ENCODE results near the gene HOXB7. TPM values are rescaled to one million over a fixed set of nuclear protein-coding genes. Genes with fewer than 3 reads are reported as not detected.
A peak's percentile ranks its signal among the peaks of the same experiment; 100 is the strongest.

The HOXB7 gene
- total and polyA plus RNA-seq, 2 of the 13 experiments (the other 11 are each of a cell fraction or from before 2014, with no cell fraction given): 0.04 TPM; not detected in 1

DNA sequence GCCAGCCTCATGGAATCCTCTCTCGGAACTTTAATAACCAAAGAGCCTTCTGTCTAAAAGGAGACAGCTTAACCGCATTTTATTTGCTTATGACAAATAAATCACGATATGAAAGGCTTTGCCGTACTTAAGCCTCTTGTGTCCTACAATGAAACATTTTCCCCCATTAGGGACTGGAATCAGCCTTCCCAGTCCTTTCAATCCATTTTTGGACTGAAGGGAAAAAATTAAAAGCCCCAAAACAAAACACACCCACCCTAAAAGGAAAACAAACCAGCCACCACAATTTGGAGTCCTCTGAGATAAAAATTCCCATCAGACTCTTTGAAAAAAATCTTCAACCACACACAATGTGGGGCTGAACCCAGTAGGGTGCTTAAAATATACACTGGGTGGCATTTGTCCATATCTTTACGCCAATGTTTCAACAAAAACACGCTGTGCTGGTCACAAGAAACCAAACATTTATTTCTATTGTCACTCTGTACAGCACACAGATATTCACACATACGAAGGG, 35.7 kb downstream of the HOXB7 start:
- CTCF ChIA-PET (ENCODE audit: low intra/inter-chr PET ratio, low total read pairs): no interaction called here
- DNase-seq (ENCODE audit: low spot score) (no peak), ATAC-seq (no peak), FAIRE-seq (no peak)
- H3K27ac ChIP-seq (ENCODE audit: extremely low read length, insufficient read depth, low read length): no peak overlapping the region
- H4K20me1 ChIP-seq (ENCODE audit: insufficient read depth, low read length): no peaks in the 10 kb centered on the region
- no peak overlapping the region for H2AFZ ChIP-seq (ENCODE audit: low read length)
- BruUV-seq (replicated peaks): no TSS peak
- POLR2A ChIA-PET: no interaction called here
- no peaks in the 10 kb centered on the region for H3K36me3 ChIP-seq (replicated peaks in 1 of 2; ENCODE audit: control insufficient read depth in 1 of 2, insufficient read depth in 2 of 2, low read length in 2 of 2)
- no peaks in the 10 kb centered on the region for H3K79me2 ChIP-seq (ENCODE audit: insufficient read depth, low read length)
- H3K27me3 ChIP-seq (ENCODE audit: control insufficient read depth in 1 of 2, insufficient read depth in 2 of 2, low read length in 2 of 2): peaks cover 35 to 89% of the 10 kb centered on the region in 2 experiments
- TF ChIP-seq ZNF12 (CRISPR knock-in tag; IDR thresholded peaks at IDR 0.05) (peak; percentile 48; the same call in 1 of the 2 replicates), CHCHD3 (CRISPR knock-in tag; IDR thresholded peaks at IDR 0.05) (no peak), ZNF10 (CRISPR knock-in tag; IDR thresholded peaks at IDR 0.05; ENCODE audit: borderline replicate concordance, low read depth) (no peak)
- 8% methylated on average over 7 of the region's 7 CpGs for WGBS (ENCODE audit: low lambda C conversion rate)
- intact Hi-C loops (cut with micrococcal nuclease; ENCODE audit: unreplicated experiment) (no loop called here), in situ Hi-C loops (cut with HindIII; ENCODE audit: extremely low pct_ligation_motif_present, low pct_unique_long_range_greater_than_20kb) (no loop called here)
- H3K4me2 ChIP-seq (ENCODE audit: low read depth, low read length): no peak overlapping the region
- H3K4me1 ChIP-seq (ENCODE audit: insufficient read depth, low read length): no peaks in the 10 kb centered on the region
- H3K9me3 ChIP-seq (ENCODE audit: low read length): no peaks in the 10 kb centered on the region
- H3K4me3 ChIP-seq (replicated peaks in 1 of 3; ENCODE audit: insufficient read depth in 1 of 3, low read depth in 2 of 3, low read length in 3 of 3): no peak overlapping the region
- H3K9ac ChIP-seq (ENCODE audit: insufficient read depth, low read depth, low read length): no peak overlapping the region

DNA sequence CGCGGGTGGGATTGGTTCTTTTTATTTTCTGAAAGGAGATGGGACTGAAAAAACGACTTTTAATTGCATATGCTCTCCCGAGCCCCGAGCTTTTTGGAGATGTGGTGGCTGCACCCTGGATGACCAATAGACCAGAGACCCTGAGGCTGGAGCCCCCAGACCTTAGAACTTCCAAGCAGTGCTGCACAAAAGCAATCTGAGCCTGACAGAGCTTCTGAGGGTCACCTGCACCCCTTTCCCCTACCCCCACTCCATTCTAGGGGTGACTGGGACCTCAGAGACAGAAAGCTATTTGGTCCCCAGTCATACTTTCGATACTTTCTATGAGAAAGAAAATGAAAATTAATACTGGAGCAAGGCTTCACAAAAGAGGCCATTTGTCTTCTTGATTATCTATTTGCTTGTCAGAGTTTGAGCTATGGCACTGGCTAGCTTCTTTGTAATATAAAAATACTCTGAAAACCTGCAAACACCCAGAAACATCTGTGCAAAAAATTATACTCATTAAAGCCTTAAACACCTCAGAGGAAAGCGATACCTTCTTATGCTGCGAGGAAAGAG, 36.2 kb downstream of the HOXB7 start:
- ChIA-PET CTCF (ENCODE audit: low intra/inter-chr PET ratio, low total read pairs) (no interaction called here), POLR2A (no interaction called here)
- intact Hi-C loops (cut with micrococcal nuclease; ENCODE audit: unreplicated experiment) (no loop called here), in situ Hi-C loops (cut with HindIII; ENCODE audit: extremely low pct_ligation_motif_present, low pct_unique_long_range_greater_than_20kb) (no loop called here)
- Histone ChIP-seq H3K27me3 (ENCODE audit: control insufficient read depth in 1 of 2, insufficient read depth in 2 of 2, low read length in 2 of 2) (peaks cover 30 to 90% of the 10 kb centered on the region in 2 experiments), H3K4me1 (ENCODE audit: insufficient read depth, low read length) (no peaks in the 10 kb centered on the region), H3K9me3 (ENCODE audit: low read length) (no peaks in the 10 kb centered on the region), H4K20me1 (ENCODE audit: insufficient read depth, low read length) (0 out of 2 replicates have a peak, but pooled peaks cover 3% of the 10 kb centered on the region), H3K79me2 (ENCODE audit: insufficient read depth, low read length) (no peaks in the 10 kb centered on the region), H3K4me2 (ENCODE audit: low read depth, low read length) (no peak overlapping the region), H3K9ac (ENCODE audit: insufficient read depth, low read depth, low read length) (no peak overlapping the region), H3K27ac (ENCODE audit: extremely low read length, insufficient read depth, low read length) (no peak overlapping the region), H3K4me3 (replicated peaks in 1 of 3; ENCODE audit: insufficient read depth in 1 of 3, low read depth in 2 of 3, low read length in 3 of 3) (no peak overlapping the region), H2AFZ (ENCODE audit: low read length) (no peak overlapping the region), H3K36me3 (replicated peaks in 1 of 2; ENCODE audit: control insufficient read depth in 1 of 2, insufficient read depth in 2 of 2, low read length in 2 of 2) (no peaks in the 10 kb centered on the region)
- ATAC-seq (no peak), FAIRE-seq (no peak), DNase-seq (ENCODE audit: low spot score) (no peak)
- under 1% methylated on average over 8 of the region's 8 CpGs for WGBS (ENCODE audit: low lambda C conversion rate)
- BruUV-seq (replicated peaks): no TSS peak
- TF ChIP-seq ZNF260 (CRISPR knock-in tag; IDR thresholded peaks at IDR 0.05; ENCODE audit: borderline replicate concordance, low read depth) (no peak), KDM1A (CRISPR knock-in tag; IDR thresholded peaks at IDR 0.05) (no peak), BRF2 (CRISPR knock-in tag; IDR thresholded peaks at IDR 0.05) (no peak), WIZ (CRISPR knock-in tag; IDR thresholded peaks at IDR 0.05) (no peak), POLR2G (IDR thresholded peaks at IDR 0.05; ENCODE audit: low read depth, low read length) (no peak), PCBP2 (optimal IDR thresholded peaks at IDR 0.05; ENCODE audit: low read depth, low read length, poor library complexity, severe bottlenecking) (no peak), NR2F2 (IDR thresholded peaks at IDR 0.05; ENCODE audit: borderline replicate concordance, low read depth) (no peak), KLF16 (CRISPR knock-in tag; IDR thresholded peaks at IDR 0.05) (no peak), RAD51 (IDR thresholded peaks at IDR 0.05; ENCODE audit: borderline replicate concordance) (no peak), ARID2 (CRISPR knock-in tag; IDR thresholded peaks at IDR 0.05; ENCODE audit: borderline replicate concordance) (no peak), ZNF326 (CRISPR knock-in tag; IDR thresholded peaks at IDR 0.05; ENCODE audit: borderline replicate concordance) (no peak), NRL (CRISPR knock-in tag; IDR thresholded peaks at IDR 0.05; ENCODE audit: borderline replicate concordance) (no peak)
- TF ChIP-seq, protein P1, sequence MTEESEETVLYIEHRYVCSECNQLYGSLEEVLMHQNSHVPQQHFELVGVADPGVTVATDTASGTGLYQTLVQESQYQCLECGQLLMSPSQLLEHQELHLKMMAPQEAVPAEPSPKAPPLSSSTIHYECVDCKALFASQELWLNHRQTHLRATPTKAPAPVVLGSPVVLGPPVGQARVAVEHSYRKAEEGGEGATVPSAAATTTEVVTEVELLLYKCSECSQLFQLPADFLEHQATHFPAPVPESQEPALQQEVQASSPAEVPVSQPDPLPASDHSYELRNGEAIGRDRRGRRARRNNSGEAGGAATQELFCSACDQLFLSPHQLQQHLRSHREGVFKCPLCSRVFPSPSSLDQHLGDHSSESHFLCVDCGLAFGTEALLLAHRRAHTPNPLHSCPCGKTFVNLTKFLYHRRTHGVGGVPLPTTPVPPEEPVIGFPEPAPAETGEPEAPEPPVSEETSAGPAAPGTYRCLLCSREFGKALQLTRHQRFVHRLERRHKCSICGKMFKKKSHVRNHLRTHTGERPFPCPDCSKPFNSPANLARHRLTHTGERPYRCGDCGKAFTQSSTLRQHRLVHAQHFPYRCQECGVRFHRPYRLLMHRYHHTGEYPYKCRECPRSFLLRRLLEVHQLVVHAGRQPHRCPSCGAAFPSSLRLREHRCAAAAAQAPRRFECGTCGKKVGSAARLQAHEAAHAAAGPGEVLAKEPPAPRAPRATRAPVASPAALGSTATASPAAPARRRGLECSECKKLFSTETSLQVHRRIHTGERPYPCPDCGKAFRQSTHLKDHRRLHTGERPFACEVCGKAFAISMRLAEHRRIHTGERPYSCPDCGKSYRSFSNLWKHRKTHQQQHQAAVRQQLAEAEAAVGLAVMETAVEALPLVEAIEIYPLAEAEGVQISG (CRISPR knock-in tag; IDR thresholded peaks at IDR 0.05): no peak

Data from HepG2 (cell line).